SK-N-SH (cell line): Measurements from ENCODE around the gene LIAS. TPM values are rescaled to one million over a fixed set of nuclear protein-coding genes. Genes with fewer than 3 reads are reported as not detected.

ENCODE experiments used
- CTCF ChIA-PET: fragments of 300-600, 350-600 bp; formaldehyde crosslinking; extraction: SDS; loops from one replicate; lab custom pipeline; 2021; lab: Yijun Ruan, JAX
- POLR2A ChIA-PET: fragments of 350-600 bp; sonication (Branson Sonifier 250); formaldehyde crosslinking; extraction: SDS; loops from one replicate; lab custom pipeline; 2020; ENCODE audit warnings: antibody characterized with exemption, inconsistent platforms; lab: Yijun Ruan, JAX
- DNase-seq: peaks from one replicate; pipeline ENCODE4 v3.0.0; 2012
- H2AFZ ChIP-seq: fragments of 200-600 bp; sonication (generic); 2 replicates; pipeline ENCODE4 v1.8.1; 2016; ENCODE audit warnings: antibody characterized with exemption, mild to moderate bottlenecking, low read depth
- H3F3A ChIP-seq: fragments of 200-600 bp; sonication (generic); replicated peaks from 2 replicates; pipeline ENCODE3; 2016; ENCODE audit warnings: antibody characterized with exemption, mild to moderate bottlenecking; ENCODE audit not compliant: insufficient read depth
- H3K27ac ChIP-seq, 2 experiments: fragments of 200-500 bp in 1 of 2; fragments of 200-600 bp in 1 of 2; sonication (Bioruptor generic) in 1 of 2; sonication (generic), shearing (Covaris generic) in 1 of 2; 2 replicates each; pipeline versions ENCODE4 v1.5.1 to v1.6.1; 2014 to 2016; ENCODE audit warnings: low read depth in 2 of 2, inconsistent platforms in 1 of 2, low read length in 1 of 2, mild to moderate bottlenecking in 1 of 2, mixed read lengths in 1 of 2
- H3K27me3 ChIP-seq: fragments of 200-600 bp; sonication (generic), shearing (Covaris generic); 2 replicates; pipeline ENCODE4 v1.6.1; 2016; ENCODE audit warnings: mixed run types; ENCODE audit not compliant: insufficient read depth
- H3K36me3 ChIP-seq, 2 experiments: fragments of 200-500 bp in 1 of 2; fragments of 200-600 bp in 1 of 2; sonication (Bioruptor generic) in 1 of 2; sonication (generic) in 1 of 2; replicated peaks in 1 of 2; 2 replicates each; pipeline versions ENCODE3 to v1.5.1; 2014 to 2016; ENCODE audit warnings: low read length in 1 of 2, mild to moderate bottlenecking in 1 of 2; ENCODE audit not compliant: insufficient read depth in 2 of 2, control insufficient read depth in 1 of 2
- H3K4me1 ChIP-seq, 2 experiments: fragments of 200-500 bp in 1 of 2; fragments of 200-600 bp in 1 of 2; sonication (Bioruptor generic) in 1 of 2; sonication (generic), shearing (Covaris generic) in 1 of 2; 2 replicates each; pipeline versions ENCODE4 v1.5.1 to v1.6.1; 2014 to 2016; ENCODE audit warnings: low read depth in 1 of 2, low read length in 1 of 2, mixed run types in 1 of 2; ENCODE audit not compliant: insufficient read depth in 2 of 2, control insufficient read depth in 1 of 2
- H3K4me2 ChIP-seq: fragments of 200-600 bp; sonication (generic), shearing (Covaris generic); 2 replicates; pipeline ENCODE4 v1.6.1; 2017; ENCODE audit warnings: mixed run types
- H3K4me3 ChIP-seq, 2 experiments: fragments of 200-500 bp in 1 of 2; fragments of 200-600 bp in 1 of 2; sonication (Bioruptor generic) in 1 of 2; sonication (generic), shearing (Covaris generic) in 1 of 2; 2 replicates each; pipeline versions ENCODE4 v1.5.1 to v1.8.1; 2014 to 2016; ENCODE audit warnings: low read depth in 2 of 2, inconsistent platforms in 1 of 2, low read length in 1 of 2, mild to moderate bottlenecking in 1 of 2, mixed read lengths in 1 of 2, moderate library complexity in 1 of 2
- H3K79me2 ChIP-seq: fragments of 200-600 bp; sonication (generic); 2 replicates; pipeline ENCODE4 v1.8.1; 2017; ENCODE audit warnings: mild to moderate bottlenecking; ENCODE audit not compliant: insufficient read depth
- H3K9ac ChIP-seq: fragments of 200-600 bp; sonication (generic); 2 replicates; pipeline ENCODE4 v1.6.1; 2017; ENCODE audit warnings: mixed run types
- H3K9me2 ChIP-seq: fragments of 200-600 bp; sonication (generic); 2 replicates; pipeline ENCODE4 v1.6.1; 2017; ENCODE audit warnings: mixed run types
- H3K9me3 ChIP-seq: fragments of 200-600 bp; sonication (generic); 2 replicates; pipeline ENCODE4 v1.6.1; 2017; ENCODE audit warnings: mixed run types, mild to moderate bottlenecking, moderate library complexity
- H4K20me1 ChIP-seq: fragments of 200-600 bp; sonication (generic); 2 replicates; pipeline ENCODE4 v1.6.1; 2017; ENCODE audit warnings: mild to moderate bottlenecking, mixed run types; ENCODE audit not compliant: insufficient read depth
- CHD2 ChIP-seq: fragments of 150-350 bp; IDR thresholded peaks from 2 replicates; pipeline ENCODE4 v1.6.1; 2018; ENCODE audit warnings: low read length; ENCODE audit not compliant: partially characterized antibody
- EP300 ChIP-seq, 2 experiments: IDR thresholded peaks; 2 replicates each; pipeline versions ENCODE4 v1.4.0 to v1.6.1; 2012; ENCODE audit warnings: borderline replicate concordance in 1 of 2, low read depth in 1 of 2, low read length in 1 of 2
- EZH2phosphoT487 ChIP-seq: fragments of 200-600 bp; sonication (generic); IDR thresholded peaks from 2 replicates; pipeline ENCODE4 v1.6.1; 2017; ENCODE audit warnings: low read depth, mixed run types, mild to moderate bottlenecking, antibody characterized with exemption, moderate library complexity, borderline replicate concordance
- FOSL2 ChIP-seq: IDR thresholded peaks from 2 replicates; pipeline ENCODE4 v1.4.0; 2012; ENCODE audit warnings: low read depth, mild to moderate bottlenecking, moderate library complexity, borderline replicate concordance
- FOXJ3 ChIP-seq: sonication (generic); formaldehyde crosslinking; IDR thresholded peaks from 2 replicates; pipeline ENCODE4 v1.5.1; 2020; ENCODE audit warnings: mild to moderate bottlenecking, missing genetic modification reagents
- IRF3 ChIP-seq: fragments of 150-350 bp; IDR thresholded peaks from 2 replicates; pipeline ENCODE4 v1.6.1; 2016; ENCODE audit warnings: mild to moderate bottlenecking, low read depth, low read length
- MEF2A ChIP-seq: IDR thresholded peaks from 2 replicates; pipeline ENCODE4 v1.4.0; 2012; ENCODE audit warnings: low read depth, borderline replicate concordance
- MXI1 ChIP-seq: IDR thresholded peaks from 2 replicates; pipeline ENCODE4 v1.6.1; 2012; ENCODE audit warnings: mild to moderate bottlenecking, low read depth, low read length, improper control_type of control experiment
- NFIC ChIP-seq: IDR thresholded peaks from 2 replicates; pipeline ENCODE4 v1.4.0; 2012; ENCODE audit warnings: borderline replicate concordance
- NRF1 ChIP-seq: IDR thresholded peaks from 2 replicates; pipeline ENCODE4 v1.6.1; 2012; ENCODE audit warnings: low read depth, mild to moderate bottlenecking, low read length
- RCOR1 ChIP-seq: fragments of 150-350 bp; IDR thresholded peaks from 2 replicates; pipeline ENCODE4 v1.6.1; 2017; ENCODE audit warnings: antibody characterized with exemption, low read length
- RFX5 ChIP-seq: IDR thresholded peaks from 2 replicates; pipeline ENCODE4 v1.6.1; 2012; ENCODE audit warnings: mild to moderate bottlenecking, improper control_type of control experiment, low read length
- TAF1 ChIP-seq: IDR thresholded peaks from 2 replicates; pipeline ENCODE4 v1.6.1; 2012; ENCODE audit warnings: low read depth, mild to moderate bottlenecking, low read length, moderate library complexity, borderline replicate concordance
- TCF12 ChIP-seq: IDR thresholded peaks from 2 replicates; pipeline ENCODE4 v1.4.0; 2012
- YY1 ChIP-seq: IDR thresholded peaks from 2 replicates; pipeline ENCODE4 v1.4.0; 2012; ENCODE audit warnings: low read depth, mild to moderate bottlenecking
- WGBS: methylation state at CpG from one replicate; pipeline ENCODE4 v1.1.6; 2017; ENCODE audit warnings: low lambda C conversion rate; 5-methylcytosine and 5-hydroxymethylcytosine counted together
- polyA plus RNA-seq, 3 experiments: library from polyadenylated mRNA; depleted of rRNA; stranded (reverse); fragments of >200 nt; gene quantifications; 2 replicates each; pipeline ENCODE4 v1.2.3, GENCODE V29; 2012
- TF ChIP-seq, protein P1 (sequence below): fragments of 200-600 bp; sonication (generic); IDR thresholded peaks from 2 replicates; pipeline ENCODE4 v1.6.1; 2017; ENCODE audit warnings: antibody characterized with exemption, mild to moderate bottlenecking, moderate library complexity
- TF ChIP-seq, protein P2 (sequence below): fragments of 150-350 bp; IDR thresholded peaks from 2 replicates; pipeline ENCODE4 v1.6.1; 2017; ENCODE audit warnings: antibody characterized with exemption, low read length, low read depth, borderline replicate concordance
- TF ChIP-seq, protein P3 (sequence below): IDR thresholded peaks from 2 replicates; pipeline ENCODE4; 2012
- TF ChIP-seq, protein P4 (sequence below): IDR thresholded peaks from 2 replicates; pipeline ENCODE4 v1.6.1; 2012; ENCODE audit warnings: mild to moderate bottlenecking, low read depth, low read length, moderate library complexity

LIAS gene
- polyA plus RNA-seq, 1 of the 3 experiments (the other 2 are of a cell fraction): 9.2 TPM

GRCh38 chr4:39521253-39521919, 62.5 kb downstream of the LIAS start (continued):
- TF ChIP-seq, protein P1, sequence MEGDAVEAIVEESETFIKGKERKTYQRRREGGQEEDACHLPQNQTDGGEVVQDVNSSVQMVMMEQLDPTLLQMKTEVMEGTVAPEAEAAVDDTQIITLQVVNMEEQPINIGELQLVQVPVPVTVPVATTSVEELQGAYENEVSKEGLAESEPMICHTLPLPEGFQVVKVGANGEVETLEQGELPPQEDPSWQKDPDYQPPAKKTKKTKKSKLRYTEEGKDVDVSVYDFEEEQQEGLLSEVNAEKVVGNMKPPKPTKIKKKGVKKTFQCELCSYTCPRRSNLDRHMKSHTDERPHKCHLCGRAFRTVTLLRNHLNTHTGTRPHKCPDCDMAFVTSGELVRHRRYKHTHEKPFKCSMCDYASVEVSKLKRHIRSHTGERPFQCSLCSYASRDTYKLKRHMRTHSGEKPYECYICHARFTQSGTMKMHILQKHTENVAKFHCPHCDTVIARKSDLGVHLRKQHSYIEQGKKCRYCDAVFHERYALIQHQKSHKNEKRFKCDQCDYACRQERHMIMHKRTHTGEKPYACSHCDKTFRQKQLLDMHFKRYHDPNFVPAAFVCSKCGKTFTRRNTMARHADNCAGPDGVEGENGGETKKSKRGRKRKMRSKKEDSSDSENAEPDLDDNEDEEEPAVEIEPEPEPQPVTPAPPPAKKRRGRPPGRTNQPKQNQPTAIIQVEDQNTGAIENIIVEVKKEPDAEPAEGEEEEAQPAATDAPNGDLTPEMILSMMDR: no peak
- no peak for TF ChIP-seq CHD2
- no peak for TF ChIP-seq IRF3
- TF ChIP-seq, protein P2, sequence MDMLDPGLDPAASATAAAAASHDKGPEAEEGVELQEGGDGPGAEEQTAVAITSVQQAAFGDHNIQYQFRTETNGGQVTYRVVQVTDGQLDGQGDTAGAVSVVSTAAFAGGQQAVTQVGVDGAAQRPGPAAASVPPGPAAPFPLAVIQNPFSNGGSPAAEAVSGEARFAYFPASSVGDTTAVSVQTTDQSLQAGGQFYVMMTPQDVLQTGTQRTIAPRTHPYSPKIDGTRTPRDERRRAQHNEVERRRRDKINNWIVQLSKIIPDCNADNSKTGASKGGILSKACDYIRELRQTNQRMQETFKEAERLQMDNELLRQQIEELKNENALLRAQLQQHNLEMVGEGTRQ: no peak
- TF ChIP-seq RFX5: no peak
- TF ChIP-seq FOXJ3 (CRISPR knock-in tag): no peak
- TF ChIP-seq TAF1: no peak
- TF ChIP-seq EZH2phosphoT487: no peak
- TF ChIP-seq, all 33 proteins: peak for 11

DNA sequence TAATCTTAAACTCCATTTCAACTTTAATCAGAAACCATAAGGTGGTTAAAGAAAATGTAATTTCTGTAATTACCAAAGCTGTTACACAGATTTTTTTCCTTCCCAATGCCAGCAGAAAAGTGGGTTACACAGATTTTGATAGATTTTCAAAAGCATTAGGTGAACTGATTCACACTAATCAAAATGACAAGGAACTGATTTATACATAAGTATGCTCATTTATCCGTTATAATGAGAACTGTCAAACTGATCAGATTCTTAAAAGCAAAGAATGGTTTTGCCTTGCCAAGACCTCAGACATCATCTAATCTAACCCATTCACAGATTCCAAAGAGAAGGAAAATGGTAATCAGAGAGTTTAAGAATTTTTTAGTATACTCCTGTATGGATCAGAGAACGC, 63.2 kb downstream of the LIAS start:
- H2AFZ ChIP-seq: no peak overlapping the region
- peaks cover 2 to 16% of the 10 kb centered on the region in 2 experiments; a peak in 2 of 4 replicates for H3K4me1 ChIP-seq
- no peak for DNase-seq
- peak overlapping the region; percentile 71 for H3K9ac ChIP-seq
- ChIA-PET POLR2A (no interaction called here), CTCF (interaction anchor here (2.6 kb wide), 1 partner anchor 52 kb away, joined by 13 read pairs; no protein-coding TSS in a partner anchor)
- H3K79me2 ChIP-seq: peaks cover 97% of the 10 kb centered on the region
- H3K36me3 ChIP-seq: peaks cover 0 to 41% of the 10 kb centered on the region in 2 experiments
- 39% methylated on average over 2 of the region's 2 CpGs for WGBS
- H3K9me3 ChIP-seq: no peaks in the 10 kb centered on the region
- no peaks in the 10 kb centered on the region for H3K9me2 ChIP-seq
- peak overlapping the region; percentile 71 to 98 for H3K27ac ChIP-seq
- H3K27me3 ChIP-seq: no peaks in the 10 kb centered on the region
- H3K4me3 ChIP-seq: peak overlapping the region; percentile 6 to 47; a peak in 2 of 4 replicates
- H4K20me1 ChIP-seq: peaks cover 3% of the 10 kb centered on the region; the same call in 1 of the 2 replicates
- peaks cover 36% of the 10 kb centered on the region for H3F3A ChIP-seq
- peak overlapping the region; percentile 77 for H3K4me2 ChIP-seq
- TF ChIP-seq, protein P3, sequence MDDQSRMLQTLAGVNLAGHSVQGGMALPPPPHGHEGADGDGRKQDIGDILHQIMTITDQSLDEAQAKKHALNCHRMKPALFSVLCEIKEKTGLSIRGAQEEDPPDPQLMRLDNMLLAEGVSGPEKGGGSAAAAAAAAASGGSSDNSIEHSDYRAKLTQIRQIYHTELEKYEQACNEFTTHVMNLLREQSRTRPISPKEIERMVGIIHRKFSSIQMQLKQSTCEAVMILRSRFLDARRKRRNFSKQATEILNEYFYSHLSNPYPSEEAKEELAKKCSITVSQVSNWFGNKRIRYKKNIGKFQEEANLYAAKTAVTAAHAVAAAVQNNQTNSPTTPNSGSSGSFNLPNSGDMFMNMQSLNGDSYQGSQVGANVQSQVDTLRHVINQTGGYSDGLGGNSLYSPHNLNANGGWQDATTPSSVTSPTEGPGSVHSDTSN: peak; percentile 61
- no peak for TF ChIP-seq TCF12
- TF ChIP-seq, protein P4, sequence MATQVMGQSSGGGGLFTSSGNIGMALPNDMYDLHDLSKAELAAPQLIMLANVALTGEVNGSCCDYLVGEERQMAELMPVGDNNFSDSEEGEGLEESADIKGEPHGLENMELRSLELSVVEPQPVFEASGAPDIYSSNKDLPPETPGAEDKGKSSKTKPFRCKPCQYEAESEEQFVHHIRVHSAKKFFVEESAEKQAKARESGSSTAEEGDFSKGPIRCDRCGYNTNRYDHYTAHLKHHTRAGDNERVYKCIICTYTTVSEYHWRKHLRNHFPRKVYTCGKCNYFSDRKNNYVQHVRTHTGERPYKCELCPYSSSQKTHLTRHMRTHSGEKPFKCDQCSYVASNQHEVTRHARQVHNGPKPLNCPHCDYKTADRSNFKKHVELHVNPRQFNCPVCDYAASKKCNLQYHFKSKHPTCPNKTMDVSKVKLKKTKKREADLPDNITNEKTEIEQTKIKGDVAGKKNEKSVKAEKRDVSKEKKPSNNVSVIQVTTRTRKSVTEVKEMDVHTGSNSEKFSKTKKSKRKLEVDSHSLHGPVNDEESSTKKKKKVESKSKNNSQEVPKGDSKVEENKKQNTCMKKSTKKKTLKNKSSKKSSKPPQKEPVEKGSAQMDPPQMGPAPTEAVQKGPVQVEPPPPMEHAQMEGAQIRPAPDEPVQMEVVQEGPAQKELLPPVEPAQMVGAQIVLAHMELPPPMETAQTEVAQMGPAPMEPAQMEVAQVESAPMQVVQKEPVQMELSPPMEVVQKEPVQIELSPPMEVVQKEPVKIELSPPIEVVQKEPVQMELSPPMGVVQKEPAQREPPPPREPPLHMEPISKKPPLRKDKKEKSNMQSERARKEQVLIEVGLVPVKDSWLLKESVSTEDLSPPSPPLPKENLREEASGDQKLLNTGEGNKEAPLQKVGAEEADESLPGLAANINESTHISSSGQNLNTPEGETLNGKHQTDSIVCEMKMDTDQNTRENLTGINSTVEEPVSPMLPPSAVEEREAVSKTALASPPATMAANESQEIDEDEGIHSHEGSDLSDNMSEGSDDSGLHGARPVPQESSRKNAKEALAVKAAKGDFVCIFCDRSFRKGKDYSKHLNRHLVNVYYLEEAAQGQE: no peak
- no peak for TF ChIP-seq CHD2
- TF ChIP-seq FOSL2: no peak
- TF ChIP-seq RCOR1: no peak
- no peak for TF ChIP-seq EP300 (IDR thresholded peaks at IDR 0.05; ENCODE audit: borderline replicate concordance in 1 of 2, low read depth in 1 of 2, low read length in 1 of 2)
- peak; percentile 23; the same call in 1 of the 2 replicates for TF ChIP-seq NFIC
- TF ChIP-seq, protein P2: no peak
- TF ChIP-seq MXI1: no peak
- 0 out of 2 replicates have a peak, but pooled peaks have one; percentile 6 for TF ChIP-seq YY1
- TF ChIP-seq NRF1: no peak
- no peak for TF ChIP-seq MEF2A
